HuH-7 (cell line): ENCODE results near the gene PRSS53.
"Not testable (repeated sequence)": the region's sequence is repeated elsewhere in the genome, so short reads cannot be mapped to it uniquely, and the experiment has no call there.

Experiments used
- DNase-seq: peaks from one replicate; pipeline ENCODE4 v3.0.0; 2011; ENCODE audit warnings: low spot score

Gene PRSS53

GRCh38 chr16:31117384-31118222, 28.9 kb upstream of the PRSS53 start, which contains the start of gene KAT8:
KAT8 (plus strand) TSS chr16:31117664; CDS start chr16:31117682, 18 bp downstream.
- DNase-seq: peak; percentile 97

GRCh38 chr16:31114468-31114867, 25.7 kb upstream of the PRSS53 start:
- DNase-seq: no peak

- no peak for DNase-seq
Measured at GRCh38 chr16:31113121-31114120, 24.7 kb upstream of the PRSS53 start.

- no peak for DNase-seq
Measured at GRCh38 chr16:31112711-31113110, 24.0 kb upstream of the PRSS53 start.

GRCh38 chr16:31111881-31112466, 23.2 kb upstream of the PRSS53 start:
- no peak for DNase-seq

GRCh38 chr16:31110106-31111034, 21.6 kb upstream of the PRSS53 start:
- no peak for DNase-seq

- no peak for DNase-seq
Measured at GRCh38 chr16:31109622-31110021, 20.9 kb upstream of the PRSS53 start.

- DNase-seq: no peak
Measured at GRCh38 chr16:31108794-31109558, 20.2 kb upstream of the PRSS53 start.

GRCh38 chr16:31108035-31108793, 19.5 kb upstream of the PRSS53 start, which contains the start of gene BCKDK:
BCKDK (plus strand) TSS chr16:31108386; CDS start chr16:31109224, 838 bp downstream.
- DNase-seq: peak; percentile 85

- DNase-seq: no peak
Measured at GRCh38 chr16:31107465-31107867, 18.7 kb upstream of the PRSS53 start.

- no peak for DNase-seq
Measured at GRCh38 chr16:31106509-31107464, 18.0 kb upstream of the PRSS53 start.

- peak; percentile 82 for DNase-seq
Measured at GRCh38 chr16:31105677-31106213, 17.0 kb upstream of the PRSS53 start.

- not testable (repeated sequence) for DNase-seq
Measured at GRCh38 chr16:31100876-31101641, 12.3 kb upstream of the PRSS53 start.

- DNase-seq: no peak
Measured at GRCh38 chr16:31099860-31100638, 11.3 kb upstream of the PRSS53 start.

- DNase-seq: peak; percentile 95
Measured at GRCh38 chr16:31094424-31095120, 5.8 kb upstream of the PRSS53 start, which contains the start of gene VKORC1. VKORC1 (minus strand) TSS chr16:31094797; CDS start chr16:31094729, 68 bp downstream.

- DNase-seq: no peak
Measured at GRCh38 chr16:31094088-31094423, 5.3 kb upstream of the PRSS53 start.
